Small intestine (tissue), 7 donors: ENCODE results near the gene DOP1B. TPM values are rescaled to one million over a fixed set of nuclear protein-coding genes. Genes with fewer than 3 reads are reported as not detected.
A peak's percentile ranks its signal among the peaks of the same experiment; 100 is the strongest.

ENCODE experiments used
- DNase-seq, 2 donors: peaks; one replicate each; pipeline versions ENCODE4 v3.0.0 to v3.0.0-alpha.2; 2013
- FAIRE-seq: peaks from 2 replicates; lab custom pipeline; 2012; peaks lifted over from hg19 to GRCh38; lab: Jason Lieb, UNC
- H3K27ac ChIP-seq, 3 donors: one replicate each; pipeline ENCODE4 v1.5.1; 2013; ENCODE audit warnings: low read length in 2 of 3, mild to moderate bottlenecking in 2 of 3, control low read depth in 1 of 3, inconsistent platforms in 1 of 3, low read depth in 1 of 3, moderate library complexity in 1 of 3
- H3K27me3 ChIP-seq, 3 donors: one replicate each; pipeline ENCODE4 v1.6.1; 2013; ENCODE audit warnings: low read length in 3 of 3, inconsistent platforms in 1 of 3; ENCODE audit not compliant: control insufficient read depth in 3 of 3, insufficient read depth in 3 of 3
- H3K36me3 ChIP-seq, 3 donors: one replicate each; pipeline ENCODE4 v1.6.1; 2013; ENCODE audit warnings: low read length in 3 of 3, inconsistent platforms in 1 of 3, low read depth in 1 of 3, mild to moderate bottlenecking in 1 of 3, moderate library complexity in 1 of 3; ENCODE audit not compliant: control insufficient read depth in 3 of 3, insufficient read depth in 2 of 3
- H3K4me1 ChIP-seq, 3 donors: one replicate each; pipeline ENCODE4 v1.6.1; 2013; ENCODE audit warnings: low read length in 2 of 3, inconsistent platforms in 1 of 3, low read depth in 1 of 3, mild to moderate bottlenecking in 1 of 3, moderate library complexity in 1 of 3; ENCODE audit not compliant: control insufficient read depth in 3 of 3, insufficient read depth in 2 of 3
- H3K4me3 ChIP-seq, 3 donors: one replicate each; pipeline ENCODE4 v1.5.1; 2013; ENCODE audit warnings: low read length in 3 of 3, control low read depth in 1 of 3, inconsistent platforms in 1 of 3, low read depth in 1 of 3, mild to moderate bottlenecking in 1 of 3, moderate library complexity in 1 of 3
- H3K9me3 ChIP-seq, 2 donors: one replicate each; pipeline ENCODE4 v1.6.1; 2013; ENCODE audit warnings: low read depth in 1 of 2, low read length in 1 of 2; ENCODE audit not compliant: control insufficient read depth in 2 of 2, insufficient read depth in 1 of 2
- WGBS, 3 donors: extraction: QIAGEN DNeasy Blood & Tissue Kit; methylation state at CpG; one replicate each; pipeline ENCODE4 v1.1.7; 2013; 5-methylcytosine and 5-hydroxymethylcytosine counted together
- polyA plus RNA-seq, 4 donors: library from polyadenylated mRNA; stranded (reverse) in 3 of 4; unstranded in 1 of 4; fragments of 200-250 nt in 3 of 4; fragments of 120-200 nt in 1 of 4; gene quantifications; one replicate each; pipeline versions ENCODE4 v1.2.1 to v1.2.3, GENCODE V29; 2013
- donor health status: healthy with polysubstance abuse.
- donor health status: control.
- donor health status: control.
- donor health status: Bipolar disorder and iron deficiency.
- donor health status: healthy.

Gene DOP1B
- polyA plus RNA-seq, 4 donors: 8.4 to 19.1 (median 11.9) TPM

- Histone ChIP-seq H3K27ac (peak overlapping the region; percentile 18 to 44 (median 34)), H3K4me3 (no peak overlapping the region), H3K36me3 (peaks cover 0 to 3% (median 0%) of the 10 kb centered on the region in 3 donors), H3K4me1 (peaks cover 2 to 22% (median 4%) of the 10 kb centered on the region in 3 donors), H3K9me3 (no peaks in the 10 kb centered on the region), H3K27me3 (no peaks in the 10 kb centered on the region)
- DNase-seq (peak; percentile 48 to 89), FAIRE-seq (no peak)
- 58 to 81% (median 67%) methylated on average over 13 of the region's 13 CpGs for WGBS, 3 donors
Measured at GRCh38 chr21:36159356-36159921, 2.8 kb downstream of the DOP1B start.

- FAIRE-seq: no peak
- H3K4me1 ChIP-seq: peaks cover 2 to 16% (median 2%) of the 10 kb centered on the region in 3 donors
- DNase-seq: no peak
- no peaks in the 10 kb centered on the region for H3K27me3 ChIP-seq
- peaks cover 0 to 7% (median 0%) of the 10 kb centered on the region in 3 donors for H3K36me3 ChIP-seq
- H3K9me3 ChIP-seq: no peaks in the 10 kb centered on the region
- no peak overlapping the region for H3K4me3 ChIP-seq
- 96 to 97% (median 97%) methylated on average over 2 of the region's 2 CpGs for WGBS, 3 donors
- no peak overlapping the region for H3K27ac ChIP-seq
Measured at GRCh38 chr21:36160850-36161178, 4.2 kb downstream of the DOP1B start.

GRCh38 chr21:36162631-36163030 lies 6.0 kb downstream of the DOP1B start:
- H3K9me3 ChIP-seq: no peaks in the 10 kb centered on the region
- FAIRE-seq (no peak), DNase-seq (peak in 1 of 2 donors; percentile 46)
- no peaks in the 10 kb centered on the region for H3K27me3 ChIP-seq
- H3K27ac ChIP-seq: no peak overlapping the region
- WGBS, 3 donors: 70 to 92% (median 85%) methylated on average over 5 of the region's 5 CpGs
- H3K36me3 ChIP-seq: peaks cover 0 to 12% (median 2%) of the 10 kb centered on the region in 3 donors
- no peak overlapping the region for H3K4me3 ChIP-seq
- peaks cover 2 to 12% (median 2%) of the 10 kb centered on the region in 3 donors for H3K4me1 ChIP-seq

- peaks cover 2 to 10% (median 2%) of the 10 kb centered on the region in 3 donors for H3K4me1 ChIP-seq
- peak in 1 of 2 donors; percentile 54 for DNase-seq
- FAIRE-seq: no peak
- peak overlapping the region in 1 of 3 donors; percentile 11 for H3K27ac ChIP-seq
- WGBS, 3 donors: 56 to 59% (median 59%) methylated on average over 10 of the region's 10 CpGs
- no peaks in the 10 kb centered on the region for H3K27me3 ChIP-seq
- no peak overlapping the region for H3K4me3 ChIP-seq
- peaks cover 0 to 18% (median 2%) of the 10 kb centered on the region in 3 donors for H3K36me3 ChIP-seq
- H3K9me3 ChIP-seq: no peaks in the 10 kb centered on the region
Measured at GRCh38 chr21:36163750-36164741, 7.4 kb downstream of the DOP1B start.

GRCh38 chr21:36165356-36165755 lies 8.7 kb downstream of the DOP1B start:
- Histone ChIP-seq H3K9me3 (no peaks in the 10 kb centered on the region), H3K27ac (no peak overlapping the region), H3K4me3 (no peak overlapping the region), H3K36me3 (peaks cover 0 to 28% (median 2%) of the 10 kb centered on the region in 3 donors), H3K4me1 (peaks cover 2 to 4% (median 2%) of the 10 kb centered on the region in 3 donors), H3K27me3 (no peaks in the 10 kb centered on the region)
- 92 to 97% (median 96%) methylated on average over 11 of the region's 11 CpGs for WGBS, 3 donors
- FAIRE-seq (no peak), DNase-seq (no peak)

- no peak overlapping the region for H3K4me3 ChIP-seq
- no peaks in the 10 kb centered on the region for H3K27me3 ChIP-seq
- no peaks in the 10 kb centered on the region for H3K9me3 ChIP-seq
- peaks cover 0 to 33% (median 2%) of the 10 kb centered on the region in 3 donors for H3K36me3 ChIP-seq
- peaks cover 2 to 4% (median 2%) of the 10 kb centered on the region in 3 donors for H3K4me1 ChIP-seq
- no peak overlapping the region for H3K27ac ChIP-seq
- 66 to 80% (median 76%) methylated on average over 7 of the region's 7 CpGs for WGBS, 3 donors
- no peak for DNase-seq
- no peak for FAIRE-seq
Measured at GRCh38 chr21:36166705-36167104, 10.1 kb downstream of the DOP1B start.

- no peaks in the 10 kb centered on the region for H3K9me3 ChIP-seq
- no peaks in the 10 kb centered on the region for H3K27me3 ChIP-seq
- H3K36me3 ChIP-seq: peaks cover 0 to 37% (median 2%) of the 10 kb centered on the region in 3 donors
- H3K27ac ChIP-seq: no peak overlapping the region
- peaks cover 0 to 4% (median 2%) of the 10 kb centered on the region in 3 donors for H3K4me1 ChIP-seq
- no peak overlapping the region for H3K4me3 ChIP-seq
- FAIRE-seq (no peak), DNase-seq (no peak)
- 94 to 96% (median 94%) methylated on average over 4 of the region's 4 CpGs for WGBS, 3 donors
Measured at GRCh38 chr21:36167541-36167940, 10.9 kb downstream of the DOP1B start.

GRCh38 chr21:36169470-36170128 lies 13.0 kb downstream of the DOP1B start:
- H3K27me3 ChIP-seq: no peaks in the 10 kb centered on the region
- DNase-seq (no peak), FAIRE-seq (no peak)
- no peaks in the 10 kb centered on the region for H3K4me1 ChIP-seq
- WGBS, 3 donors: 93 to 94% (median 94%) methylated on average over 19 of the region's 19 CpGs
- H3K9me3 ChIP-seq: no peaks in the 10 kb centered on the region
- H3K36me3 ChIP-seq: peaks cover 0 to 42% (median 2%) of the 10 kb centered on the region in 3 donors
- H3K27ac ChIP-seq: no peak overlapping the region
- no peak overlapping the region for H3K4me3 ChIP-seq
